ENCODE data around the gene PCDHGA9.
"Not testable (repeated sequence)": the region's sequence is repeated elsewhere in the genome, so short reads cannot be mapped to it uniquely, and the experiment has no call there.

PCDHGA9 gene

GRCh38 chr5:141402553-141403243, at the start of gene PCDHGA9:
Gene PCDHGA9 (plus strand): TSS chr5:141402778. CDS start chr5:141402953, 175 bp downstream.
- DNase-seq: no peak

GRCh38 chr5:141354900-141355469, 47.6 kb upstream of the PCDHGA9 start, which contains the start of gene PCDHGA4:
Gene PCDHGA4 (plus strand): TSS chr5:141355021. CDS start chr5:141355108, 87 bp downstream.
- DNase-seq: no peak

GRCh38 chr5:141355641-141356040, 46.9 kb upstream of the PCDHGA9 start:
- no peak for DNase-seq

- DNase-seq: no peak
These were observed 46.4 kb upstream of the PCDHGA9 start for GRCh38 chr5:141356133-141356532.

GRCh38 chr5:141356950-141357349, 45.6 kb upstream of the PCDHGA9 start:
- no peak for DNase-seq

GRCh38 chr5:141359790-141360426, 42.7 kb upstream of the PCDHGA9 start, which contains the start of gene PCDHGB2:
Gene PCDHGB2 (plus strand): TSS chr5:141359994. CDS start chr5:141360136, 142 bp downstream.
- DNase-seq: no peak

GRCh38 chr5:141360685-141361084, 41.9 kb upstream of the PCDHGA9 start:
- DNase-seq: no peak

- no peak for DNase-seq
These were observed 39.9 kb upstream of the PCDHGA9 start for GRCh38 chr5:141362719-141363118.

- no peak for DNase-seq
These were observed 38.5 kb upstream of the PCDHGA9 start, which contains the start of gene PCDHGA5 for GRCh38 chr5:141363952-141364660. Gene PCDHGA5 (plus strand): TSS chr5:141364162. CDS start chr5:141364331, 169 bp downstream.

- DNase-seq: no peak
These were observed 36.3 kb upstream of the PCDHGA9 start for GRCh38 chr5:141366016-141366896.

GRCh38 chr5:141369994-141370848, 32.4 kb upstream of the PCDHGA9 start, which contains the start of gene PCDHGB3:
Gene PCDHGB3 (plus strand): TSS chr5:141370242. CDS start chr5:141370395, 153 bp downstream.
- DNase-seq: peak; percentile 36

- no peak for DNase-seq
These were observed 30.8 kb upstream of the PCDHGA9 start for GRCh38 chr5:141371572-141372475.

- no peak for DNase-seq
These were observed 28.8 kb upstream of the PCDHGA9 start, which contains the start of gene PCDHGA6 for GRCh38 chr5:141373673-141374317. Gene PCDHGA6 (plus strand): TSS chr5:141373891. CDS start chr5:141374084, 193 bp downstream.

- no peak for DNase-seq
These were observed 28.0 kb upstream of the PCDHGA9 start for GRCh38 chr5:141374627-141375026.

- not testable (repeated sequence) for DNase-seq
These were observed 27.0 kb upstream of the PCDHGA9 start for GRCh38 chr5:141375444-141376155.

- DNase-seq: no peak
These were observed 19.9 kb upstream of the PCDHGA9 start, which contains the start of gene PCDHGA7 for GRCh38 chr5:141382469-141383294. Gene PCDHGA7 (plus strand): TSS chr5:141382742. CDS start chr5:141382900, 158 bp downstream.

GRCh38 chr5:141383345-141383744, 19.2 kb upstream of the PCDHGA9 start:
- no peak for DNase-seq

Data from activated CD4-positive, alpha-beta T cell treated with anti-CD3 and anti-CD28 coated beads, Interleukin-2, amount 50 U/mL, for 1 hour (primary cell).